MM.1S (cell line): ENCODE data around the gene PDE3B.

ENCODE experiments used
- DNase-seq: peaks from one replicate; pipeline ENCODE4 v3.0.0-alpha.2; 2015
- H2AFZ ChIP-seq: fragments of 300-600 bp; sonication (generic); 2 replicates; pipeline ENCODE4 v1.6.0; 2016; ENCODE audit warnings: antibody characterized with exemption, low read length
- H3F3A ChIP-seq: fragments of 300-600 bp; sonication (generic); 2 replicates; pipeline ENCODE4 v1.6.1; 2016; ENCODE audit warnings: mild to moderate bottlenecking, antibody characterized with exemption, low read length, moderate library complexity, mixed read lengths; ENCODE audit not compliant: insufficient read depth
- H3K27ac ChIP-seq: fragments of 300-600 bp; sonication (generic); 2 replicates; pipeline ENCODE4 v1.5.1; 2016; ENCODE audit warnings: mild to moderate bottlenecking, low read length
- H3K27me3 ChIP-seq: fragments of 300-600 bp; sonication (generic); replicated peaks from 2 replicates; pipeline ENCODE4 v1.6.0; 2016; ENCODE audit warnings: low read length; ENCODE audit not compliant: insufficient read depth
- H3K36me3 ChIP-seq: fragments of 300-600 bp; sonication (generic); replicated peaks from 2 replicates; pipeline ENCODE4 v1.6.1; 2016; ENCODE audit warnings: mild to moderate bottlenecking, low read length, mixed read lengths; ENCODE audit not compliant: insufficient read depth
- H3K4me1 ChIP-seq: fragments of 300-600 bp; sonication (generic); 2 replicates; pipeline ENCODE4 v1.6.1; 2016; ENCODE audit warnings: low read length, mixed read lengths
- H3K4me2 ChIP-seq: fragments of 300-600 bp; sonication (generic); 2 replicates; pipeline ENCODE4 v1.6.0; 2016; ENCODE audit warnings: low read depth, low read length
- H3K4me3 ChIP-seq: fragments of 300-600 bp; sonication (generic); 2 replicates; pipeline ENCODE4 v1.5.1; 2016; ENCODE audit warnings: low read length, mixed read lengths
- H3K79me2 ChIP-seq: fragments of 300-600 bp; sonication (generic); 2 replicates; pipeline ENCODE4 v1.6.1; 2016; ENCODE audit warnings: mixed run types, low read length, mixed read lengths
- H3K9ac ChIP-seq: fragments of 300-600 bp; sonication (generic); 2 replicates; pipeline ENCODE4 v1.6.1; 2016; ENCODE audit warnings: low read length, mixed read lengths
- H3K9me2 ChIP-seq: fragments of 300-600 bp; sonication (generic); replicated peaks from 2 replicates; pipeline ENCODE4 v1.6.1; 2016; ENCODE audit warnings: mild to moderate bottlenecking, low read length, mixed read lengths; ENCODE audit not compliant: insufficient read depth
- H3K9me3 ChIP-seq: fragments of 300-600 bp; sonication (generic); replicated peaks from 2 replicates; pipeline ENCODE4 v1.6.1; 2016; ENCODE audit warnings: mild to moderate bottlenecking, low read length, mixed read lengths; ENCODE audit not compliant: insufficient read depth
- H4K20me1 ChIP-seq: fragments of 300-600 bp; sonication (generic); 2 replicates; pipeline ENCODE4 v1.6.1; 2016; ENCODE audit warnings: mild to moderate bottlenecking, low read length, moderate library complexity, mixed read lengths; ENCODE audit not compliant: insufficient read depth
- EZH2 ChIP-seq: fragments of 300-600 bp; sonication (generic); optimal IDR thresholded peaks from 2 replicates; pipeline ENCODE3; 2017; ENCODE audit warnings: low read depth, mild to moderate bottlenecking, antibody characterized with exemption, low read length, mixed read lengths
- EZH2phosphoT487 ChIP-seq: fragments of 300-600 bp; sonication (generic); IDR thresholded peaks from 2 replicates; pipeline ENCODE4 v1.6.1; 2018; ENCODE audit warnings: antibody characterized with exemption, low read length
- TF ChIP-seq, protein P1 (sequence below): fragments of 300-600 bp; sonication (generic); IDR thresholded peaks from 2 replicates; pipeline ENCODE4 v1.5.1; 2016; ENCODE audit warnings: antibody characterized with exemption, low read length, mixed read lengths

Gene PDE3B

DNA sequence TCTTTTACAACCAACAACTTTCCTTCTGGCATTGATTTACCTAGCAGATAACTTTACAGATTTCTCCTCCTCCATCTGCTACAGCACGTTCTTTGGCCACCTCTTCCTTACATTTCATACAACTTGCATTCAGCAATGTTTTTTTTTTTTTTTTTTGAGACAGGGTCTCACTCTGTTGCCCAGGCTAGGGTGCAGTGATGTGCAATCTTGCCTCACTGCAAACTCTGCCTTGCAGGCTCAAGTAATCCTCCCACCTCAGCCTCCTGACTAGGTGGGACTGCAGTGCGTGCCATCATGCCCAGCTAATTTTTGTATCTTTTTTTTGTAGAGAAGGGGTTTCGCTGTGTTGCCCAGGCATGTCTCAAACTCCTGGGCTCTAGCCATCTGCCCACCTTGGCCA lies 6.5 kb downstream of the PDE3B start:
- no peak overlapping the region for H3K4me3 ChIP-seq
- H3K79me2 ChIP-seq: 0 out of 2 replicates have a peak, but pooled peaks cover 8% of the 10 kb centered on the region
- no peaks in the 10 kb centered on the region for H3K36me3 ChIP-seq
- no peak overlapping the region for H3K9ac ChIP-seq
- H3K9me3 ChIP-seq: no peaks in the 10 kb centered on the region
- no peaks in the 10 kb centered on the region for H3K27me3 ChIP-seq
- no peaks in the 10 kb centered on the region for H3K9me2 ChIP-seq
- H2AFZ ChIP-seq: no peak overlapping the region
- H3K4me2 ChIP-seq: no peak overlapping the region
- H4K20me1 ChIP-seq: no peaks in the 10 kb centered on the region
- no peaks in the 10 kb centered on the region for H3K4me1 ChIP-seq
- DNase-seq: no peak
- no peaks in the 10 kb centered on the region for H3F3A ChIP-seq
- no peak overlapping the region for H3K27ac ChIP-seq
- no peak for TF ChIP-seq EZH2phosphoT487
- TF ChIP-seq, protein P1, sequence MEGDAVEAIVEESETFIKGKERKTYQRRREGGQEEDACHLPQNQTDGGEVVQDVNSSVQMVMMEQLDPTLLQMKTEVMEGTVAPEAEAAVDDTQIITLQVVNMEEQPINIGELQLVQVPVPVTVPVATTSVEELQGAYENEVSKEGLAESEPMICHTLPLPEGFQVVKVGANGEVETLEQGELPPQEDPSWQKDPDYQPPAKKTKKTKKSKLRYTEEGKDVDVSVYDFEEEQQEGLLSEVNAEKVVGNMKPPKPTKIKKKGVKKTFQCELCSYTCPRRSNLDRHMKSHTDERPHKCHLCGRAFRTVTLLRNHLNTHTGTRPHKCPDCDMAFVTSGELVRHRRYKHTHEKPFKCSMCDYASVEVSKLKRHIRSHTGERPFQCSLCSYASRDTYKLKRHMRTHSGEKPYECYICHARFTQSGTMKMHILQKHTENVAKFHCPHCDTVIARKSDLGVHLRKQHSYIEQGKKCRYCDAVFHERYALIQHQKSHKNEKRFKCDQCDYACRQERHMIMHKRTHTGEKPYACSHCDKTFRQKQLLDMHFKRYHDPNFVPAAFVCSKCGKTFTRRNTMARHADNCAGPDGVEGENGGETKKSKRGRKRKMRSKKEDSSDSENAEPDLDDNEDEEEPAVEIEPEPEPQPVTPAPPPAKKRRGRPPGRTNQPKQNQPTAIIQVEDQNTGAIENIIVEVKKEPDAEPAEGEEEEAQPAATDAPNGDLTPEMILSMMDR: no peak
- no peak for TF ChIP-seq EZH2

DNA sequence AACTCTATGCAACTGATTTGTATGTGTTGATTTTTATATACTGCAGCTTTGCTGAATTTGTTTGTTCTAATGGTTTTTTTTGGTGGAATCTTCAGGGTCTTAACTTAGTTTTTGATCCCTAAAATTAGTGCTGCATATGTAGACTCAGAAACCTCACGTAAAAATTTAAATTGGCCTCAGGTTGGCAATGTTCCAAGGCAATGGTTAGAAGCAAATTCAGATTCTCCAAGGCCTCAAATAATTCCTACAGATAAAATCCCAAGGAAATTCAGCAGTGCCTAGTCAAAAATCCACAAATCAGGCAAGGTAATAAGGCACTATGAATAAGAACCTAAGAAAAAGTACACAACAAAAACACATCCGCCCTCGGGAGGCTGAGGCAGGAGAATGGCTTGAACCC lies 9.5 kb downstream of the PDE3B start:
- Histone ChIP-seq H3K9ac (no peak overlapping the region), H4K20me1 (no peaks in the 10 kb centered on the region), H2AFZ (no peak overlapping the region), H3F3A (no peaks in the 10 kb centered on the region), H3K4me3 (no peak overlapping the region), H3K27me3 (no peaks in the 10 kb centered on the region), H3K36me3 (no peaks in the 10 kb centered on the region), H3K9me3 (no peaks in the 10 kb centered on the region), H3K79me2 (no peaks in the 10 kb centered on the region), H3K27ac (no peak overlapping the region), H3K4me1 (no peaks in the 10 kb centered on the region), H3K4me2 (no peak overlapping the region), H3K9me2 (no peaks in the 10 kb centered on the region)
- DNase-seq: no peak
- no peak for TF ChIP-seq EZH2phosphoT487
- TF ChIP-seq, protein P1: no peak
- TF ChIP-seq EZH2: no peak

DNA sequence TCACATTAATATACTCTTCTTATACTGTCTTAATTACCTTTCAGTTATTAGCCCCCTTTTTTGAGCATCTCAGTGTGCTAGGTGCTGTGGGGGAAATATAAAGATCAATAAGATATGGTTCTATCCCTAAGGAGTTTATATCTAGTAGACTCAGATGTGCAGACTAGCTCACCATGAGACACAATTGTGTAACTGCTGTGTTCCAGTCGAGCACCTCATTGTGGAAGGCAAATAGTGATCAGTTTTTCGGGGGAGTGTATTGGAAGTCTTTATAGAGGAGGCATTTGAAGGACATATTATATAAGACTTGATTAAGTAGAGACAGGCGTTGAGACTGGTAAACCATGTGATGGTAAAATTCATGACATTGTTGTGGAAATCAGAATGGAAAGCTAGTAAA lies 11.8 kb downstream of the PDE3B start:
- no peaks in the 10 kb centered on the region for H4K20me1 ChIP-seq
- H3F3A ChIP-seq: no peaks in the 10 kb centered on the region
- no peaks in the 10 kb centered on the region for H3K79me2 ChIP-seq
- 0 out of 2 replicates have a peak, but pooled peaks cover 3% of the 10 kb centered on the region for H3K36me3 ChIP-seq
- H3K4me3 ChIP-seq: no peak overlapping the region
- no peak overlapping the region for H2AFZ ChIP-seq
- no peaks in the 10 kb centered on the region for H3K27me3 ChIP-seq
- no peaks in the 10 kb centered on the region for H3K9me2 ChIP-seq
- H3K4me1 ChIP-seq: no peaks in the 10 kb centered on the region
- H3K4me2 ChIP-seq: no peak overlapping the region
- DNase-seq: no peak
- no peak overlapping the region for H3K9ac ChIP-seq
- TF ChIP-seq EZH2phosphoT487 (no peak), EZH2 (no peak)
- TF ChIP-seq, protein P1: no peak
- H3K9me3 ChIP-seq: no peaks in the 10 kb centered on the region
- H3K27ac ChIP-seq: no peak overlapping the region
